Liver (tissue), 9 donors: ENCODE data around the gene SALL3. TPM values are rescaled to one million over a fixed set of nuclear protein-coding genes. Genes with fewer than 3 reads are reported as not detected.

Experiments
- DNase-seq: peaks from one replicate; pipeline ENCODE4 v3.0.0-alpha.2; 2017; ENCODE audit warnings: low spot score
- H3K27ac ChIP-seq, 2 donors: one replicate each; pipeline ENCODE4 v1.7.0; 2013; ENCODE audit warnings: inconsistent platforms in 2 of 2, low read length in 2 of 2, control low read depth in 1 of 2, low read depth in 1 of 2, mild to moderate bottlenecking in 1 of 2
- H3K27me3 ChIP-seq, 4 donors: one replicate each; pipeline versions ENCODE4 v1.6.1 to v1.7.0; 2013; ENCODE audit warnings: low read length in 3 of 4, inconsistent platforms in 1 of 4, mild to moderate bottlenecking in 1 of 4, moderate library complexity in 1 of 4; ENCODE audit not compliant: control insufficient read depth in 4 of 4, insufficient read depth in 4 of 4
- H3K36me3 ChIP-seq, 4 donors: one replicate each; pipeline versions ENCODE4 v1.6.1 to v1.7.0; 2013; ENCODE audit warnings: low read length in 3 of 4, mild to moderate bottlenecking in 3 of 4, low read depth in 1 of 4, moderate library complexity in 1 of 4; ENCODE audit not compliant: control insufficient read depth in 4 of 4, insufficient read depth in 3 of 4
- H3K4me1 ChIP-seq, 4 donors: one replicate each; pipeline versions ENCODE4 v1.6.1 to v1.7.0; 2013; ENCODE audit warnings: low read length in 3 of 4, mild to moderate bottlenecking in 3 of 4, moderate library complexity in 1 of 4; ENCODE audit not compliant: control insufficient read depth in 4 of 4, insufficient read depth in 4 of 4
- H3K4me3 ChIP-seq, 3 donors: one replicate each; pipeline versions ENCODE4 v1.6.1 to v1.7.0; 2013; ENCODE audit warnings: low read length in 3 of 3, control low read depth in 1 of 3, low read depth in 1 of 3, mild to moderate bottlenecking in 1 of 3
- H3K9ac ChIP-seq, 2 donors: one replicate each; pipeline ENCODE4 v1.7.0; 2013; ENCODE audit warnings: low read length in 2 of 2, mild to moderate bottlenecking in 2 of 2, moderate library complexity in 2 of 2, control low read depth in 1 of 2, low read depth in 1 of 2
- H3K9me3 ChIP-seq, 4 donors: one replicate each; pipeline versions ENCODE4 v1.6.1 to v1.7.0; 2013; ENCODE audit warnings: low read length in 3 of 4; ENCODE audit not compliant: control insufficient read depth in 4 of 4
- ATF3 ChIP-seq: IDR thresholded peaks from 2 replicates; pipeline ENCODE4 v1.6.1; 2016; ENCODE audit warnings: antibody characterized with exemption
- EGR1 ChIP-seq, 2 donors: IDR thresholded peaks; 2 replicates each; pipeline ENCODE4 v1.6.1; 2016 to 2018; ENCODE audit warnings: antibody characterized with exemption in 2 of 2, low read depth in 2 of 2
- FOXA1 ChIP-seq: IDR thresholded peaks from 2 replicates; pipeline ENCODE4 v1.6.1; 2016; ENCODE audit warnings: antibody characterized with exemption
- FOXA2 ChIP-seq: IDR thresholded peaks from 2 replicates; pipeline ENCODE4 v1.6.1; 2016; ENCODE audit warnings: antibody characterized with exemption
- GABPA ChIP-seq, 2 donors: IDR thresholded peaks in 1 of 2; conservative IDR thresholded peaks in 1 of 2; 2 replicates each; pipeline ENCODE4 v1.6.1; 2016; ENCODE audit warnings: antibody characterized with exemption in 2 of 2, mild to moderate bottlenecking in 1 of 2, moderate library complexity in 1 of 2
- HNF4A ChIP-seq, 2 donors: conservative IDR thresholded peaks; 2 replicates each; pipeline ENCODE4 v1.6.1; 2016; ENCODE audit warnings: antibody characterized with exemption in 2 of 2, mild to moderate bottlenecking in 2 of 2
- HNF4G ChIP-seq: IDR thresholded peaks from 2 replicates; pipeline ENCODE4 v1.6.1; 2016; ENCODE audit warnings: antibody characterized with exemption
- JUND ChIP-seq, 2 donors: IDR thresholded peaks; 2 replicates each; pipeline ENCODE4 v1.6.1; 2016; ENCODE audit warnings: antibody characterized with exemption in 2 of 2
- MAX ChIP-seq: IDR thresholded peaks from 2 replicates; pipeline ENCODE4 v1.6.1; 2016; ENCODE audit warnings: antibody characterized with exemption
- NR2F2 ChIP-seq: IDR thresholded peaks from 2 replicates; pipeline ENCODE4 v1.6.1; 2016; ENCODE audit warnings: antibody characterized with exemption
- RAD21 ChIP-seq, 2 donors: IDR thresholded peaks; 2 replicates each; pipeline ENCODE4 v1.6.1; 2016; ENCODE audit warnings: antibody characterized with exemption in 2 of 2, mild to moderate bottlenecking in 2 of 2
- REST ChIP-seq: IDR thresholded peaks from 2 replicates; pipeline ENCODE4 v1.6.1; 2016; ENCODE audit warnings: antibody characterized with exemption, mild to moderate bottlenecking
- RXRA ChIP-seq, 2 donors: IDR thresholded peaks; 2 replicates each; pipeline ENCODE4 v1.6.1; 2017 to 2018; ENCODE audit warnings: antibody characterized with exemption in 2 of 2, mild to moderate bottlenecking in 1 of 2
- SP1 ChIP-seq: IDR thresholded peaks from 2 replicates; pipeline ENCODE4 v1.6.1; 2018; ENCODE audit warnings: antibody characterized with exemption, mild to moderate bottlenecking
- TAF1 ChIP-seq: conservative IDR thresholded peaks from 2 replicates; pipeline ENCODE4 v1.6.1; 2016; ENCODE audit warnings: antibody characterized with exemption, mild to moderate bottlenecking
- YY1 ChIP-seq: IDR thresholded peaks from 2 replicates; pipeline ENCODE4 v1.6.1; 2016; ENCODE audit warnings: antibody characterized with exemption, mild to moderate bottlenecking
- WGBS: extraction: QIAGEN DNeasy Blood & Tissue Kit; methylation state at CpG from one replicate; pipeline ENCODE4 v1.1.7; 2013; 5-methylcytosine and 5-hydroxymethylcytosine counted together
- polyA plus RNA-seq, 2 donors: library from polyadenylated mRNA; stranded (reverse) in 1 of 2; unstranded in 1 of 2; fragments of 200-250 nt in 1 of 2; fragments of >200 nt in 1 of 2; fragmentation: Nextera tagmentation in 1 of 2; extraction: Ambion mirVana in 1 of 2; gene quantifications; one replicate each; pipeline versions ENCODE4 v1.2.1 to v1.2.3, GENCODE V29; 2013 to 2015
- total RNA-seq, 2 donors: library from RNA; depleted of rRNA; stranded (reverse); fragments of >200 nt; gene quantifications; one replicate each; pipeline ENCODE4 v1.2.3, GENCODE V29; 2014
- TF ChIP-seq, protein P1 (sequence below): IDR thresholded peaks from 2 replicates; pipeline ENCODE4 v1.6.1; 2016; ENCODE audit warnings: antibody characterized with exemption
- TF ChIP-seq, protein P2 (sequence below): fragments of 150-350 bp; IDR thresholded peaks from 2 replicates; pipeline ENCODE4 v1.5.1; 2017; ENCODE audit warnings: improper control_type of control experiment, low read depth, low read length; ENCODE audit not compliant: missing input control
- donor health status: healthy.
- donor health status: healthy.
- donor health status: healthy.
- donor health status: healthy.
- donor health status: healthy.

SALL3 gene
- total and polyA plus RNA-seq, 4 donors, result not detected

DNA sequence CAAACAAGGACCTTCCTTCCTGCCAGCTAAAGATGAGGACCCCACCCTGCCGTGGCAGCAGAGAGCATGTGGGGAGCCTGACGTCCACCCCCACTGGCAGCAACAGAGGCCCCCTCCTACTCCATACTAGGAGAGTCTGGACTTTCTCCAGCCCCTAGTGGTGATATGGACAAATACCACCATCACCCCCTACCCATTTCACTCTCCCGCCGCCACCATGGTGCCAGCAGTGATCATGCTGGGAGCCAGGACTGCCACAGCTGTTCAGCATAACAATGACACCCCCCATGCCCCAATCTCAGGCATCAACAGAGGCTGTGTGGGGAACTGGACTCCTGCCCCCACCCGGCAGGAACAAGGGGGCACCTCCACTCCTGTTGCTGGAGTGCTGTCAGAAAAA is 46.9 kb downstream of the SALL3 start:
- no peak for DNase-seq
- no peaks in the 10 kb centered on the region for H3K36me3 ChIP-seq
- peaks cover 0 to 3% (median 0%) of the 10 kb centered on the region in 4 donors for H3K27me3 ChIP-seq
- no peaks in the 10 kb centered on the region for H3K4me1 ChIP-seq
- TF ChIP-seq GABPA (IDR thresholded peaks at IDR 0.05 in 1 of 2, conservative IDR thresholded peaks at IDR 0.05 in 1 of 2), result no peak
- TF ChIP-seq REST, result no peak
- TF ChIP-seq HNF4A (conservative IDR thresholded peaks at IDR 0.05), result no peak
- no peak for TF ChIP-seq EGR1 (IDR thresholded peaks at IDR 0.05; ENCODE audit: low read depth in 2 of 2)
- TF ChIP-seq YY1, result no peak
- no peak for TF ChIP-seq TAF1
- no peak for TF ChIP-seq RAD21 (IDR thresholded peaks at IDR 0.05)
- no peak for TF ChIP-seq FOXA2
- TF ChIP-seq SP1, result no peak
- no peak for TF ChIP-seq NR2F2
- H3K9me3 ChIP-seq, result peaks cover 2 to 9% (median 5%) of the 10 kb centered on the region in 4 donors
- H3K27ac ChIP-seq, result no peak overlapping the region
- H3K4me3 ChIP-seq, result no peak overlapping the region
- 42% methylated on average over 5 of the region's 5 CpGs for WGBS
- H3K9ac ChIP-seq, result no peak overlapping the region

DNA sequence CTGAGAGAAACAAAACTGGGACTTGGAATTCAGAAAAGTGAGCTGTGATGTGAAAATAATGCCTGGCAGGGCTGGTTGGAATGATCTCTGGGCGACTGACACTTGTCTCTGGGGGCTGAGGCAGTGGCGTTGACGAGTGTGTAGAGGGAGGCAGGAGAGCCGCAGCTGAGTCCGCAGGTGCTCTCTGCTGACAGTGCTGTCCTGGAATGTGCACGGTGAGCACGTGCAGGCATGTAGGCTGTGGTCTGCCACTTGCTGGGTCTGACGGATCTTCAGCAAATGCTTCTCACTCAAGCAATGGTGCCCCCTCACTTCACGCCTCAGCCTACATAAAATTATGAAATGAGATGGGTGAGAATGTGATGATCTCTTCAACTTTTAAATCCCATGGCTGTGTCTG is 51.1 kb downstream of the SALL3 start:
- H3K36me3 ChIP-seq, result no peaks in the 10 kb centered on the region
- no peak overlapping the region for H3K4me3 ChIP-seq
- H3K27me3 ChIP-seq, result no peaks in the 10 kb centered on the region
- peaks cover 0 to 4% (median under 1%) of the 10 kb centered on the region in 4 donors for H3K9me3 ChIP-seq
- H3K4me1 ChIP-seq, result no peaks in the 10 kb centered on the region
- WGBS, result 84% methylated on average over 9 of the region's 9 CpGs
- no peak for TF ChIP-seq RAD21 (IDR thresholded peaks at IDR 0.05)
- no peak for TF ChIP-seq GABPA (IDR thresholded peaks at IDR 0.05 in 1 of 2, conservative IDR thresholded peaks at IDR 0.05 in 1 of 2)
- TF ChIP-seq TAF1, result no peak
- no peak for TF ChIP-seq ATF3
- TF ChIP-seq, protein P1, sequence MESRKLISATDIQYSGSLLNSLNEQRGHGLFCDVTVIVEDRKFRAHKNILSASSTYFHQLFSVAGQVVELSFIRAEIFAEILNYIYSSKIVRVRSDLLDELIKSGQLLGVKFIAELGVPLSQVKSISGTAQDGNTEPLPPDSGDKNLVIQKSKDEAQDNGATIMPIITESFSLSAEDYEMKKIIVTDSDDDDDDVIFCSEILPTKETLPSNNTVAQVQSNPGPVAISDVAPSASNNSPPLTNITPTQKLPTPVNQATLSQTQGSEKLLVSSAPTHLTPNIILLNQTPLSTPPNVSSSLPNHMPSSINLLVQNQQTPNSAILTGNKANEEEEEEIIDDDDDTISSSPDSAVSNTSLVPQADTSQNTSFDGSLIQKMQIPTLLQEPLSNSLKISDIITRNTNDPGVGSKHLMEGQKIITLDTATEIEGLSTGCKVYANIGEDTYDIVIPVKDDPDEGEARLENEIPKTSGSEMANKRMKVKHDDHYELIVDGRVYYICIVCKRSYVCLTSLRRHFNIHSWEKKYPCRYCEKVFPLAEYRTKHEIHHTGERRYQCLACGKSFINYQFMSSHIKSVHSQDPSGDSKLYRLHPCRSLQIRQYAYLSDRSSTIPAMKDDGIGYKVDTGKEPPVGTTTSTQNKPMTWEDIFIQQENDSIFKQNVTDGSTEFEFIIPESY, result no peak
- no peak for TF ChIP-seq NR2F2
- TF ChIP-seq REST, result no peak
- TF ChIP-seq, protein P2, sequence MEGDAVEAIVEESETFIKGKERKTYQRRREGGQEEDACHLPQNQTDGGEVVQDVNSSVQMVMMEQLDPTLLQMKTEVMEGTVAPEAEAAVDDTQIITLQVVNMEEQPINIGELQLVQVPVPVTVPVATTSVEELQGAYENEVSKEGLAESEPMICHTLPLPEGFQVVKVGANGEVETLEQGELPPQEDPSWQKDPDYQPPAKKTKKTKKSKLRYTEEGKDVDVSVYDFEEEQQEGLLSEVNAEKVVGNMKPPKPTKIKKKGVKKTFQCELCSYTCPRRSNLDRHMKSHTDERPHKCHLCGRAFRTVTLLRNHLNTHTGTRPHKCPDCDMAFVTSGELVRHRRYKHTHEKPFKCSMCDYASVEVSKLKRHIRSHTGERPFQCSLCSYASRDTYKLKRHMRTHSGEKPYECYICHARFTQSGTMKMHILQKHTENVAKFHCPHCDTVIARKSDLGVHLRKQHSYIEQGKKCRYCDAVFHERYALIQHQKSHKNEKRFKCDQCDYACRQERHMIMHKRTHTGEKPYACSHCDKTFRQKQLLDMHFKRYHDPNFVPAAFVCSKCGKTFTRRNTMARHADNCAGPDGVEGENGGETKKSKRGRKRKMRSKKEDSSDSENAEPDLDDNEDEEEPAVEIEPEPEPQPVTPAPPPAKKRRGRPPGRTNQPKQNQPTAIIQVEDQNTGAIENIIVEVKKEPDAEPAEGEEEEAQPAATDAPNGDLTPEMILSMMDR, result no peak
- no peak for TF ChIP-seq FOXA1
- no peak for TF ChIP-seq HNF4G
- no peak for TF ChIP-seq JUND (IDR thresholded peaks at IDR 0.05)
- no peak for TF ChIP-seq MAX
- TF ChIP-seq HNF4A (conservative IDR thresholded peaks at IDR 0.05), result no peak
- no peak for TF ChIP-seq YY1
- no peak for TF ChIP-seq SP1
- TF ChIP-seq RXRA (IDR thresholded peaks at IDR 0.05), result no peak
- H3K9ac ChIP-seq, result no peak overlapping the region
- no peak for DNase-seq
- H3K27ac ChIP-seq, result no peak overlapping the region
